Measurements from ENCODE around the gene S100A1.
"Not testable (repeated sequence)": the region's sequence is repeated elsewhere in the genome, so short reads cannot be mapped to it uniquely, and the experiment has no call there.

S100A1 gene

DNA sequence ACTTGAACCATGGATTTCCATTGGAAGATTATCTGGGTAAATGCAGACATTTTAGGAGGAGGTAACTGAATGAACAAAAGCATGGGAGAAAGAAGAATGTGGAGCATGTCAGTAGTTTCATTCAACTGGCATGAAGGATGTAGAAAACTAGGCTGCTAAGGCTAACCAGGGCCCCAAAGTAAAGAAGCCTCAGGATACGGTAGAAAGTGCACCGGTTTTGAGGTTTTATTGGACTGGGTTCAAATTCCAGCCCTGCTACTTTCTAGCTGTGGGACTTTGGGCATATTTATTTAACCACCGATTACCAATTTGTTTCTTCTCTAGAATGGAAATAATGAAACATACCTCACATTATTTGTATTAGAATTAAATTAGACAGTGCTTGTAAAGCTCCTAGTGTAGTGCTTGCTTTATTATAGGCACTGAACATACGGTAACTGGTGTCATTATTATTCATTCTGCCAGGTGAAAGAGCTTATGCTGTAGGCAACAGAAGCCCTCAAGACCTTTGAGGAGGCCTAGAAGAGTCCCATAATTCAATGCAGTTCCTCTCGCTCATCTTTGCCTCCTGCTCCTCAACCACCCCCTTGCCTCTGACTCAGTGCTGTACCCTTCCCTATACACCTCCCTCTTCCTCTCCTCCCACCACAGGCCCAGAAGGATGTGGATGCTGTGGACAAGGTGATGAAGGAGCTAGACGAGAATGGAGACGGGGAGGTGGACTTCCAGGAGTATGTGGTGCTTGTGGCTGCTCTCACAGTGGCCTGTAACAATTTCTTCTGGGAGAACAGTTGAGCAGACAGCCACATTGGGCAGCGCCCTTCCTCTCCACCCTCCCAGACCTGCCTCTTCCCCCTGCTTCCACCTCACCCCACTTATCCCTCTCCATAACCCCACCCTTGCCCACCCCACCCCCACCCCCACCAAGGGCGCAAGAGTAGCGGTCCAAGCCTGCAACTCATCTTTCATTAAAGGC, 3.1 kb downstream of the S100A1 start:
- no peak for DNase-seq

DNA sequence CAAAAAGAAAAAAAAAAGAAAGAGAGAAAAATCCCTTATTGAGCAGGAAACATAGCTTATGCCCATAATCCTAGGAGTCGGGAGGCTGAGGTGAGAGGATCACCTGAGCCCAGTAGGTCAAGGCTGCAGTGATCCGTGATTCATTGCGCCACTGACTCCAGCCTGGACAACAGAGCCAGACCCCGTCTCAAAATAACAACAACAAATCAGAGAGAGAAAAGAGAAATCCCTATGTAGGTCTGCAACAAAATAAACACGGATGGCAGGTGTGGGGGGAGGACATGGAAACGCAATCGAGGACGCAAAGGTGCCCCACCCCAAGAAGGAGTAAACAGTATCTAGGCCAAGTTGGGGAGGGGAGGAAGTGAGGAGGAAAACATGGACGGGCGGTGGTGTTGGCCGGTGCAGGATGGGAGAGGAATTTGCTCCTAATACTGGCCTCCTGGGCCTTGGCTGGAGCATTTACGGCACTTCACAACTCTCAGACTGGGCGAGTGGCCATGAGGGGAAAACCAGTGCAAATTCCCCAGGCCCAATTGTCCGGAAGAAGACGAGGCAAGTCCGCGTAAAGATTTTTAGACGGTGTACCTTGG, 5.0 kb downstream of the S100A1 start:
- DNase-seq, result no peak

DNA sequence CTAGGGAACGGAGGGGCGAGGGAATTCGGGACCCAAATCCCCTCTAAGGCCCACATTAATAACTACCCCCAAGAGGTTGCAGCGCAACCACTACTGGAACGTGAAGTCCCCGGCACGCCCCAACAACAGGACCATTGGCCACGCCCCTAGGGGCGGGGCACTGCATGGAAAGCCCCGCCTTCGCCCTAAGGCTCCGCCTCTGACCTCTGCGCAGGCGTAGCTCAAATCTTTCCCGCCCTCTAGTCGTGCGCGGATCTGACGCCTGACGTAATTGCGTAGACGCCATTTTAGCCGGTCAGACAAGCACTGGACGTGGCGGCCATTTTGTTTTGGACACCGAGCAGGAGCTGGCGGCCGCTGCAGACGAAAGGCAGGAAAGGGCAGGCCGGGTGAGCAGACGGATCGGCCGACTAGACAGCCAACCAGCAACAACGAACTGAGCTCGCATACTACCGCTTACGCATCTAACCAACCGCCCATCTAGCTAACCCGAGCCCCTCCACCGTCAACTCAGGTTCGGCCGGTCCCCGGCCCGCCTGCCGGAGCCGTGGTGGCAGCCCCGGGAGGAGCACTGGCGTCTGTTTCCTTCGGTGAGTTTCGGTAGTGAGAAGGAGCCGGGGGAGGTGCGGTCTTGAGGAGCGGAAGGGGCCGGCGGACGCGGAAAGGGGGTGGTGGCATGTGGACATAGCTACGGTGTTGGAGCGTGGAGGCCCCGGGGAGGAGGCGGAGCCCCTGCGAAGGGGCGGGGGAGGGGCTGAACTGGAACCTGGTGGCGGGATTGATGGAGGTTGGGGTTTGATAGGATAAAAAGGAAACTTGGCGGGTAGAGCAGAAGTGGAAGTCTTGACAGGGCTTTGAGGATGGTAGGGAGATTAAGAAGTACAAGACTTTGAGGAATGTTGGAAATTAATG, 5.8 kb downstream of the S100A1 start, which contains the start of gene CHTOP:
TSS of gene CHTOP (plus strand) at position 313 of the 912 bp plus-strand sequence. CDS start 2,523 bp downstream, outside the sequence.
- DNase-seq, result peak; percentile 98 to 100

DNA sequence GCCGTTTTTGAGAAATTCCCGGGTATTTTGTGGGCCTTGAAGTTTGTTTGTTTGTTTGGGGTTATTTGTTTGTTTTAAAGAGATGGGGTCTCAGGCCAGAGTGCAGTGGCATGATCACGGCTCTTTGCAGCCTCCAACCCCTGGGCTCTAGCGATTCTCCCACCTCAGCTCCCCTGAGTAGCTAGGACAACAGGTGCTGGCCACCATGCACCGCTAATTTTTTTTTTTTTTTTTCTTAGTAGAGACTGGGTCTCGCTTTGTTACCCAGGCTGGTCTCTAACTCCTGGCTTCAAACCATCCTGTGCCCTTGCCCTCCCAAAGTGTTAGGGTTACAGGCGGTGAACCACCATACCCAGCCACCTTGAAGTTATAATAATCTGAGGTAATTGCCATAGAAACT, 7.6 kb downstream of the S100A1 start:
- no peak for DNase-seq

DNA sequence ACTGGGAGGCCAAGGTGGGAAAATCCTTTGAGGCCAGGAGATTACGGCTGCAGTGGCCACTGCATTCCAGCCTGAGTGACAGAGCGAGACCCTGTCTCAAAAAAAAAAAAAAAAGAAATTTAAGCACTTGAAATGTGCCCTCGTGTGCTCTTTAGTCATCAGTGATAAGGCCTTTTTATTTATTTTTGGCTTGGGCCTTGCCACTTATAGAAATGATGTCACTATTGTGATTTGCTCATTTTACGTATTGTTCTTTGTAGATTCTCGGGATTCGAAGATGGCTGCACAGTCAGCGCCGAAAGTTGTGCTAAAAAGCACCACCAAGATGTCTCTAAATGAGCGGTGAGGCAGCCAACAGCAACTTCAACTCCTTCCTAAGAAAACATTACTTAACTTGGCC, 8.1 kb downstream of the S100A1 start:
- no peak for DNase-seq

DNA sequence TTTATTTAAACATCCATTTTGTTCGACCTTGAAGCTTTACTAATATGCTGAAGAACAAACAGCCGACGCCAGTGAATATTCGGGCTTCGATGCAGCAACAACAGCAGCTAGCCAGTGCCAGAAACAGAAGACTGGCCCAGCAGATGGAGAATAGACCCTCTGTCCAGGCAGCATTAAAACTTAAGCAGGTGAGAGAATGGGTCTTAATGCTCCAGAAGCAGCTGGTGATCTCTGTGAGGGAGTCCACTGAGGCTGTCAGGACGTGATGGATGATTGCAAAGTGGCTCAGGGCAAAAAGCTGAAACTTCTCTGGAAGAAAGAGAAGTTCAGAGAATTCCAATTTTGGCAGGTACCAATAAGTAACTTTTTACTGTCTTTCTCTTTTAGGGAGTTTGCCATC, 10.0 kb downstream of the S100A1 start:
- no peak for DNase-seq

DNA sequence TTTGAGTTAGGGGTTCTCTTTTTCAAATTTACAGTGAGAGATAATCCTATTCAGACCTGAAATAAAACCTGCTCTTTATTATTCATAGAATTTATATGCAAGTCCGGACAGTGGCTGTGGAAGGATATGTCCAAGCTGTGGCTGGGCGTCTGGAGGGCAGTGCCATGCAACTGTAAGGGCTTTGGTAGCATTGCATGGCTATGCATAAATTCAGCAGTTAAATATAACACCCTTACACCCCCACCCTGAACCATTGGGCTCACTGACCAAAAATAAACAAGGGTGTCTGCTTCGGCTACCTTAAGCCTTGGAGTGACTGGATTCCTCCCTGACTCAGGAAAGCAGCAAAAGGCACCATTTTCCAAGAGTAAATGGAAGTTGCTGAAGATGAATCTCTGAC, 11.0 kb downstream of the S100A1 start:
- no peak for DNase-seq

DNA sequence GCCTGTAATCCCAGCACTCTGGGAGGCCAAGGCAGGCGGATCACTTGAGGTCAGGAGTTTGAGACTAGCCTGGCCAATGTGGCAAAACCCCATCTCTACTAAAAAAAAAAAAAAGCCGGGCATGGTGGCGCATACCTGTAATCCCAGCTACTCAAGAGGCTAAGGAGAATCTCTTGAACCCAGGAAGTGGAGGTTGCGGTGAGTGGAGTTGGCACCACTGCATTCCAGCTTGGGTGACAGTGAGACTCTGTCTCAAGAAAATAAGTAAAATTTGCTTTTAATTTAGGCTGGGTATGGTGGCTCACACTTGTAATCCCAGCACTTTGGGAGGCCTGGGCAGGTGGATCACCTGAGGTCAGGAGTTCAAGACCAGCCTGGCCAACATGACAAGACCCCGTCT, 12.0 kb downstream of the S100A1 start:
- not testable (repeated sequence) for DNase-seq

DNA sequence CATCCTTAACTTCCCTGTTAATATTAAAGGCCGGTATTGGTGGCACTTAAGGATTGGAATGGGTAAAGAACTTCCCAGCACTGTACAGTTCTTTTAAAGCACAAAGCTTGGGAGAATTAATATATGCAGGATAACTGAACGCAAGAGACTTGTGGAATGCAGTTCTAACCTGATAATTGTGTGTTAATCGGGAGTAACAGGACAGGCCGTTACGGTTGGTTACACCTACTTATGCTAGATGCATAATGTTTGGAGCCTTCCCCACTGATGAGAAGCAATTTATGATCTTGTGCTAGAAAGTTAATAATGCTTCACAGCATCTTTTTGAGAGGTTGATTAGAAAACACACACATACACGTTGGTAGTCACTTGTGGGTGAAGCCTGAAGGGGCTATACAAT, 12.6 kb downstream of the S100A1 start:
- DNase-seq, result no peak

DNA sequence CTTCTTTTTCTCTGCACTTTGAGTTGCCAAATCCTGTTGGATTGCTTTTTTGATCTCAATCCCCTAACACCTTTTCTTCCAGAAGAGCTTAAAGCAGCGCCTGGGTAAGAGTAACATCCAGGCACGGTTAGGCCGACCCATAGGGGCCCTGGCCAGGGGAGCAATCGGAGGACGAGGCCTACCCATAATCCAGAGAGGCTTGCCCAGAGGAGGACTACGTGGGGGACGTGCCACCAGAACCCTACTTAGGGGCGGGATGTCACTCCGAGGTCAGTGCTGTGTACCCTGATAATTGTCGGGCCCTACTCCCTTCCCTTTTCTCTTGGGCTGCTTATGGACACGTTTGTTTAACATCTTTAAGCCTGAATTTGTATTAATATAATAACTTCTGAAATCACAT, 13.9 kb downstream of the S100A1 start:
- no peak for DNase-seq

DNA sequence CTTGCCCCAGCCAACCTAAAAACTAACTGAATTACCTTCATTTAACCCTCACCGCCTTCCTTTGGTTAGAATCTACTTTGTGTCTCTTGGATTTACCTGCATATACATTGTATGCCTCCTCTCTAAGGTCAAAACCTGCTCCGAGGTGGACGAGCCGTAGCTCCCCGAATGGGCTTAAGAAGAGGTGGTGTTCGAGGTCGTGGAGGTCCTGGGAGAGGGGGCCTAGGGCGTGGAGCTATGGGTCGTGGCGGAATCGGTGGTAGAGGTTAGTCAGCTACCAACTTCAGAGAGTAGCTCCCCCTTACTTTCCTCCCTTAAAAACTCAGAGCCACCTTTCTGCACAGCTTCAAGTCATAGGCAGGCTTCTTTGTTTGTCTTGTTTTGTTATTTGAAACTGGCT, 14.9 kb downstream of the S100A1 start:
- DNase-seq, result no peak

DNA sequence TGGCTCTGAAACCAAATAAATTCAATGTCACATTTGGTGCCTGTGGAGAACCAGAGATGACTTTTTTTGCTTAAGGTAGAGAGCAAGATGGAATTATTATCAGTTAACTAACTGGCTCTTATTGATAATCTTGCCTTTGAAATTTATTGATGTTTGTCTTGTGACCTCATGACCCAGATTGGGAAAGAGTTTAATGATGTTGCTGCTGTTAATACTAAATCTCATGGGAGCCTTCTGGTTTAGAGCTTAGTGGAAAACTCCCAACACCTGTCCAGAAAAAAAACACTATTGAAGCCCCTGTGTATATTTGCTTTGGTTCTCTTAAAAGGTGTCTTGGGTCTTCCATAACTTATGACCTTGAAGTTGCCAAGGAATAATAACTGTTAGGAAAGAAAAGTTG, 15.6 kb downstream of the S100A1 start:
- DNase-seq, result no peak

DNA sequence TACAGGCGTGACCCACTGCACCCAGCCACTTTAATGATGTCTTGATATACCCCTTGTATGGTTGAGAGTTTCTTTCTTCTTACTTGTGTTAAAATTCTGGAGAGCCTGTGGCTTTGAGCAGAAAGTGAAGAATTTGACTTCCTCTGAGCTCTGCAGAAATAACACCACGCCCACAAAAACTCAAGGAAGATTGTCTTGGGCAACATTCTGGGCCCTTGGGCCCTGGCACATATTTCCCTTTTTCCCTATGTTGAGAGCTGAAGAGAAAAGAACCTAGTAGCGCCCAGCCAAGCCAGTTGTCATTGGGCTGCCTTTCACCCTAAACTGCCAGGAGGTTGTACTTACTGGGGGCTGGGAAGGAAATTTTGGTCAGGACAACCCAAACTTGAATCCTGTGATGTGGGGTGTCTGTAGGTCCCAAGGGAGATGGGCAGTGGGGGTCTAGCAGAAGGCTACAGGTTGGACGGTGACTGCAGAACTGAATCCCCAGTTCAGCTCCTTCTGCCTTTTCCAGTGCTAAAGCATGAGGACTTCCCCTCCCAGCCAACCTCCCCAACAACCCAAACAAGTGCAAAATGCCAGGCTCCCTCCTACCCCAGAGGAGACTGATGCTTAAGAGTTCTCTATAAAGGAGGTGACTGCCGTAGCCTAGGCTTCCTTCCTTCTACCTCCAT, 18.6 kb downstream of the S100A1 start:
- peak; percentile 80 to 86 for DNase-seq

DNA sequence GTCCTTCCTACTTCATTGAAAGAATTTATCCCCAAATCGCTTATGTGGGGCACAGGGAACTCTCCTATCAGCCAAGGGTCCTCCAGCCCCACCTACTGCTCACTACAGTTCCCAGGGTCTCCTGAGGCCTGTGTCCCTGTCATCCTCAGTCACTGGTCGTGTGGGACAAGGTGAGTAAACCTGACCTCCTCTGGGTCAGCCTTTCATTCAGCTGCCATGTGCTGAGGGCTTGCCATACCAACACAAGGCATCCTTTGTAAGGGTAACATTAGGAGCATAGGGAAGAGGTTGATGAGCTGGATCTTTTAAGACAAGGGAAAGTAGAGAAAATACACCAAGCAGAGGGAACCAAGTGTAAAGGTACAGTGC, 19.1 kb downstream of the S100A1 start:
- DNase-seq, result no peak

DNA sequence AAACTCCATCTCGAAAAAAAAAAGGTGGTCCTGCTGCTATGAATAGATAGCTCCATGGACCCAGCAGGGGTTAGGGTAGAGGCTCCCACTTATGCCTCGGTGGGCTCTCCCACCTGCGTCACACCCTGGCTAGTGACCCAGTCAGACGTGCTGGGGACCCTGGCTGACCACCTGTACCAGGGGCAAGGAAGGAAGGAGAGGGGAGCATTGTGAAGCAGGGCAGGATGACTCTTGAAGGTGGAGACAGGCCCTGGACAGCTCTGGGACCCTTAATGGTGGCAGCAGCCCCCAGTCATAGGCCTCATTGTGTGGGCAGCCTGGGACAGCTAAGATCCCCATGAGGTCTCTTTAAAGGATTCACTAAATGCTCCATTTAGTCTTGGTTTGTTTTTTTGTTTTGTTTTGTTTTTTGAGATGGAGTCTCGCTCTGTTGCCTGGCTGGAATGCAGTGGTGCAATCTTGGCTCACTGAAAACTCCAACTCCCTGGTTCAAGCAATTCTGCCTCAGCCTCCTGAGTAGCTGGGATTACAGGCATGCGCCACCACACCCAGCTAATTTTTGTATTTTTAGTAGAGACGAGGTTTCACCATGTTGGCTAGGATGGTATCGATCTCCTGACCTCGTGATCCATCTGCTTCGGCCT, 19.9 kb downstream of the S100A1 start:
- no peak for DNase-seq

DNA sequence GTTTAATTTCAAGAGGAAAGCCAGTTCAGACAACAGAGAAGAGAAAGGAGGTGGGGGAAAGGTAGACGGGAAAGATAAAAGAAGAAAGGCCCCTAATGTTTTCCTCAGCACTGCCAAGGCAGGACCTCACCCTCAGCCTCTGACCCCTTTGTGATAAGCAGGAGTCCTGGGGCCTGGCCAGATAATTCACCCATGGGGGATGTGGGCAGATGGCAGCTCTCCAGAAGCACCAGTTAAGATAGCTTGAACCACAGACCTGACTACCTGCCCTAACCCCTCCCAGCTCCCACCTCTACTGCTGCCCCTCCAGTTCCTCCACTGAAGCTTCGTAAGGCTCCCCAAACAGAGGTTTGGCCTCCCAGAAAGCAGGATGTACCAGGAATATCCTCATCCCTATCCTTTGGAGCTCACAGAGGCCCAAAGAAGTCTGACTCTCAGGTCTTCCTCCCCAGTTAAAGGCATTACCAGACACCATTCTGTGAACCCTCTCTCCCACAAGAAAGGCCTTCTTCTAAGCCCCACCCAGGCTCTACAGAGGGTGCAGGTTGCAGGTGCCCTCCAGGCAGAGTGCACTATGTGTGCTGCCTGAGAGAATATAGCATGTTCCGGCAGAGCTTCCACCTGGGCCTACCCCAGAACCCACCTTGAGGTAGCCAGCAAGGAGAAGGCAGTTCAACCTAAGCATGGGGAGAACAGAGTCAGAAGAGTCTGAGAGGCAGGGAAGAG, 21.1 kb downstream of the S100A1 start:
- no peak for DNase-seq

DNA sequence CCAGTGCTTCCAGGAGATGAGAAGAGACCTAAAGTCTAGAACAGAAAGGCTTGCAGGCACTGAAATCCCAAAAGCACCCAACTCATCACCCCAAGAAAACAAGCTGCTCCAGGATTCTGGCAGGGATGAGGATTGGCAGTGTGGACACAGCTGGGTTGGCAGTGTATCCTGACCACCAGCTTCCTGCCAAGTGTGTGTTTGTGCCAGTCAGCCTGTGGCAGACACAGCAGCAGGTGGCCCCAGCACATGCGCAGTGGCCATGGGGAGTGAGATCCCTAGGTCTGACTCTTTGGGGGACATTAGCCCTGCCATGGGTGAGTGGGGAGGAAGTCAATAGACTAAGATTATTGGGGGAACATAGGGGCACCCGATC, 21.6 kb downstream of the S100A1 start:
- no peak for DNase-seq

DNA sequence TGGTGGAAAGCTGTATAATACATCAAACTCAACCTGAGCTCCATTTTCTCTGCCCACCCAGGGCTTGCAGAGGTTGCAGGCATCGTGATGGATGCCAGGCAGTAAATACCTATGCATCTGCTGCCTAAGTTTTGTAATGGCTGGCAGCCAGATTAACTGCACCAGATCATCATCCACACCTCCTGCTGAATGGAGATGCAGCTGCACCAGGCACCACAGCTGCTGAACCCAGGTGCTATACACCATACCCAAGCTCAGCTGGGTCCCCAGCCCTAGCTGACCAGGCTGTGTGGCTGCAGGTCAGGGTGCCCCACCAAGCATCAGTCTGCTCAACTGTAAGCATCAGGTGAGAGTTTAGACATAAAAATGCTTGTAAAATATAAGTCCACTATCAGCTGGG, 23.5 kb downstream of the S100A1 start:
- no peak for DNase-seq

DNA sequence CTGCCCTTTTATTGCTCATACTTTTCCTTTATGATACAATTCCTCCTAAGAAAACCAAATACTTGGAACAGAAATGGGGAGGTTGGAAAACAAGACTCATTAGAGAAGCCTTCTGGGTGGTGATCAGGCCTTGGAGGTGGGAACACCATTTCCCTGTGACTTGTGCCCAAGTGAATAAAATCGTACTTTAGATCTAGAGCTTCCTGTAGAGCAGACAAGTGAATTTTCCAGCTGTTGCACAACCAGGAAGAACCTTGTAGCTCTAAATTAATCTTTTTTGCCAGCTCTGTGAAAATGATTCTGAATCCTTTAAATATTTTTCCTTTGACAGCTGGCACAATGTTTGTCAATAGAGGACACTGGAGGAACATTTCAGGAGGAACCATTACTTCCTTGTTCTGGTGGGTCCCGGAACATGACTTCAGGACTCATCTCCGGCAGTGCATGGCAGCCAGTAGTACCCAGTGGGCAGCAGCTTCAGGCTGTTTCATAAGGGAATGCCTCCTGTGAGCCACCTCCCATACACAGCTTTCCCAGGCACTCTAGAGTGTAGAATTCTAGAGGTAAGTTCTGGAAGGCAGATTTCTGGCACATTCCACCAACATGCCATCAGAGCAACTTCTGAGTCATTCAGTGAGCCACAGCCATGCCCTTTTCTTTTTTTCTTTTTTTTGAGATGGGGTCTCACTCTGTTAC, 24.7 kb downstream of the S100A1 start:
- DNase-seq, result peak; percentile 54 to 65

DNA sequence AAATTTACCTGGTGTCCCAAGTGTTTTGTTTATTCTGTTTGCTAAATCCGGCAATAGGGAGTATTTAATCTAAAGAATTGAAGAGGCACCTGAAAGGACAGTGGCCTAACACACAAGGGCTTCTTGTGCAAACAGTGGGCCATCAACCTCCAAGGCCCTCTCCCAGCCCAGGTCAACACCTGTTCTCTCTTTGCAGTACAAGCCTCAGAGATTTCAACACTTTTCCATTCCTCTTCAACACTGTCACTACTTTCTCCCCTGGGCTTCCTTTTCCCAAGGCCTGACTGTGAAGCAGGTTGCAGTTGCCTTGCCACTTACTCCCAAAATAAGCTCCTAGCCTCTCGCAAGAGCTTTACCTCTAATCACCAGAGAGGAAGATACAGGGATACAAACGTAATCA, 27.1 kb downstream of the S100A1 start:
- no peak for DNase-seq
